Ectodermal cell (in vitro differentiated cells): ENCODE measurements around the gene MINDY4.

Source experiments
- H3K27ac ChIP-seq: 2 replicates; pipeline ENCODE4 v1.7.0; 2013; ENCODE audit warnings: mild to moderate bottlenecking, low read depth, low read length; ENCODE audit not compliant: insufficient read depth, poor library complexity, severe bottlenecking
- H3K27me3 ChIP-seq: 2 replicates; pipeline ENCODE4 v1.7.0; 2013; ENCODE audit warnings: mild to moderate bottlenecking, low read length; ENCODE audit not compliant: insufficient read depth, control insufficient read depth, poor library complexity, severe bottlenecking
- H3K36me3 ChIP-seq: one replicate; pipeline ENCODE4 v1.7.0; 2013; ENCODE audit warnings: low read length; ENCODE audit not compliant: control insufficient read depth, insufficient read depth
- H3K4me1 ChIP-seq: one replicate; pipeline ENCODE4 v1.7.0; 2013; ENCODE audit warnings: low read length; ENCODE audit not compliant: control insufficient read depth, insufficient read depth
- H3K4me3 ChIP-seq: 2 replicates; pipeline ENCODE4 v1.7.0; 2013; ENCODE audit warnings: low read depth, low read length, control low read depth; ENCODE audit not compliant: insufficient read depth
- H3K9me3 ChIP-seq: 2 replicates; pipeline ENCODE4 v1.7.0; 2013; ENCODE audit warnings: mild to moderate bottlenecking, low read length, moderate library complexity; ENCODE audit not compliant: control insufficient read depth
- WGBS, 2 experiments: methylation state at CpG; one replicate each; pipeline ENCODE4 v1.1.7; 2013; ENCODE audit warnings: missing lambda C conversion rate in 2 of 2; 5-methylcytosine and 5-hydroxymethylcytosine counted together

The MINDY4 gene

GRCh38 chr7:30815388-30815854 lies 44.2 kb downstream of the MINDY4 start:
- no peak overlapping the region for H3K4me3 ChIP-seq
- H3K27ac ChIP-seq, result no peak overlapping the region
- no peaks in the 10 kb centered on the region for H3K36me3 ChIP-seq
- no peaks in the 10 kb centered on the region for H3K4me1 ChIP-seq
- no peaks in the 10 kb centered on the region for H3K27me3 ChIP-seq
- WGBS, 2 experiments, result 92 to 98% methylated on average over 3 of the region's 3 CpGs
- H3K9me3 ChIP-seq, result no peaks in the 10 kb centered on the region

- WGBS, 2 experiments, result 89 to 95% methylated on average over 11 to 12 of the region's 12 CpGs
- Histone ChIP-seq H3K4me3 (no peak overlapping the region), H3K27ac (no peak overlapping the region), H3K4me1 (no peaks in the 10 kb centered on the region), H3K27me3 (no peaks in the 10 kb centered on the region), H3K36me3 (no peaks in the 10 kb centered on the region), H3K9me3 (no peaks in the 10 kb centered on the region)
Observed at GRCh38 chr7:30815951-30816644, 44.9 kb downstream of the MINDY4 start.

DNA sequence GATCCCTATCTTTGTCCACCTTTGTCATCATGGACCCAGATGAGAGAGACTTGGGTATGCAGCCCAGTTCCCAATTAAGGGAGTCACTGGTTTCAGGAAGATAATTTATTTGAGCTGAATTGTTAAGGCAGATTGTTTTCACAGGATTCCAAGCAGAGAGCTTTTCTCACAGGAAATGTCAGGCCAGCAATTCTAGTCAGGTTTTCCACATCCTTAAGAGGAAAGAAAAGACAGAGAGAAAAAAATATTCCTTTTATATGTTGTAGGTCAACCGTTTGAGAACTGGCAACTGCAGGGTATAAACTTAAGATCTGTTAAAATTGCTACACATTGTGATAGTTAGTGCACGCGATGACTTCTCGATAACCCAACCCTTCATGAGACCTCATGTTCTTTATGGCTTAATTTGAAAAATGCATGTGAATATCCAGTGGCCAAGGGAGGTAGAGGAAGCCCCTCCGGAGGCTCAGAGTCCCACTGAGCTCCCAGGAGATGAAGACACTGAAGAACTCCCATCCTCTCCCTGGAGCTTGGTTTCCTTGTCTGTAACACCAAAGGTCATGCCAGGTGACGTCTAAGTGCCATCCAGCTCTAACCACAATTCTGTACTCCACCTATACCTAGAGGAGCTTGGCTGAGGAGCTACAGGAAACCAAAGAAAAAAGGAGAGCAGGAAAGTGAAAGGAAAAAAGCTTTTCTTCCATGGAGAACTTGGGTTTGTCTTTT lies 45.6 kb downstream of the MINDY4 start:
- H3K36me3 ChIP-seq, result no peaks in the 10 kb centered on the region
- WGBS, 2 experiments, result 95 to 96% methylated on average over 6 of the region's 6 CpGs
- H3K27me3 ChIP-seq, result no peaks in the 10 kb centered on the region
- no peaks in the 10 kb centered on the region for H3K9me3 ChIP-seq
- no peaks in the 10 kb centered on the region for H3K4me1 ChIP-seq
- H3K27ac ChIP-seq, result no peak overlapping the region
- H3K4me3 ChIP-seq, result no peak overlapping the region

DNA sequence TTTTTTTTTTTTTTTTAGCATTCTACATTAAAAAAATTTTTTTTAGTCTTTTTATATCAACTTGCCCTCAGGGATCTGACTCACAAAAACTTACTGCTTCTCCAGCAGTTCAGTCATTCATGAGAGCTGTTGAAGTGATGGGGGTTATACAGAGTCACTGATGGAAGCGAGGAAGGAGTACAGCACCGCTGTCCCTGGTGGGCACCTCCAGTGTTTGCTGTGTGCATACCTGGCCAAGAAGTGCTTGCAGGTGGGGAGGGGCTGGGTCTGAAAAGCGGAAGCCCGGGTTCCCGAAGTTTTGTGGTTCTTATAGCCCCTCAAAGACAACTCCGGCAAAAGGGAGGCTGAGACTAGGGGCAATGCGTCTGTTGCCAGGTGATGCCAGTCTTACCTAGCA lies 46.2 kb downstream of the MINDY4 start:
- Histone ChIP-seq H3K36me3 (no peaks in the 10 kb centered on the region), H3K27me3 (no peaks in the 10 kb centered on the region), H3K9me3 (no peaks in the 10 kb centered on the region), H3K4me1 (no peaks in the 10 kb centered on the region), H3K4me3 (no peak overlapping the region), H3K27ac (no peak overlapping the region)
- WGBS, 2 experiments, result 94% methylated on average over 7 of the region's 7 CpGs

DNA sequence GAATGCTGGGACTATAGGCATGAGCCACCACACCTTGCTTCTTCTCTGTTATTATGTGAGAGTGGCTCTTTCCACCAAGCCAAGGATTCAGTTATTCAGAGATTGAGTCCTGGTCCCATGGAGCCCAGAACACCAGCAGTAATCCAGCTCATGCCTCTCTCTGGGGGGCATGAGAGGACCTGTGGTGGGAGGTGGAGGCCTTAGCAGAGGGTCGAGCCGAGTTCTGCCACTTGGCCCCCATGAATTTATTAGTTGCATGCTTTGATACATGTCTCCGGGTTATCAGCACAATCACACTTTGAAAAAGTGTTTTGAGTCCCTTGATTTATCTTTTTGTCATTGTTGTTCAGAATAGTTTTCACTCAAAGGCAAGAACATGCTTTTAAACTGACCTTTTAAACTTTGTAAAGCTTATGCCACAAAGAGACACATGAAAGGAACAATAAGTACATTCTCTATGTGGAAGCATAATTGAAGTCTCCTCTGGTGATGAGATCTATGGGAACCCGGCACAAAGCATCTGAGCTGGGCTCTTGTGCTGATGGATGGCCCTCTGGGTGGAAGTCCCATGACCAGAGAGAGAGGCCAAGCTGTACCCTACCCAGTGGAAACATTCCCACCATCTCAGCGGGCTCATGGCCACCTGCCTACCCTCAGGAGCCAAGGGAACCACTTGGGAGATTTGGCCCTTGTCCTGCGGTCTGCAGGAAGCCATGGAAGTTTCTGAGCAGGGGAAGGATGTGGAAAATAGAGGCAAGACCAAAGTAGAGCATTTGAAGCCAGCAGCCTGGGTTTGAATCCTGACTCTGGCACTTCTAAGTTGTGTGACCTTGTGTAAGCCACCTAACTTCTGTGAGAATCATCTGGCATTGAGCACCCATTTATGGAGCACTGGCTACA lies 53.9 kb downstream of the MINDY4 start:
- no peaks in the 10 kb centered on the region for H3K4me1 ChIP-seq
- no peaks in the 10 kb centered on the region for H3K36me3 ChIP-seq
- WGBS, 2 experiments, result 93 to 95% methylated on average over 6 of the region's 6 CpGs
- no peak overlapping the region for H3K27ac ChIP-seq
- no peaks in the 10 kb centered on the region for H3K9me3 ChIP-seq
- H3K4me3 ChIP-seq, result no peak overlapping the region
- no peaks in the 10 kb centered on the region for H3K27me3 ChIP-seq

DNA sequence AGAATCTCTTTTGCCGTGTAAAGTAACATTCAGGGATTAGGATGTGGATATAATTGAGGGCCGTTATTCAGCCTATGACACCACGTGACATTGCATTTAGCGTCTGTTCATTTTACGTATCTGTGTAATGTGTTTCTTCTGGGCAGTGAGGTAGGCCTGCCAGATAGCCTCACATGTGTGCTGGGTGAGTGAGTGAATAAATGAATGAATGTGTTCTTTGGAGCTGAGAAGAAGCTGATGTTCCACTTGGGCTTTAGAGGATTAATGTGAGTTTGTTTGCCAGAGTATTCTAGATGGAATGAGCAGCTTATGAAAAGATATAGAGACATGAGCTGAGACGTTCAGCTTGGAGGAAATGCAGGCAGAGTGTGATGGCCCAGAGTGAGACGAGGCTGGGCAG lies 55.0 kb downstream of the MINDY4 start:
- Histone ChIP-seq H3K27ac (no peak overlapping the region), H3K4me3 (no peak overlapping the region), H3K27me3 (no peaks in the 10 kb centered on the region), H3K36me3 (no peaks in the 10 kb centered on the region), H3K4me1 (no peaks in the 10 kb centered on the region), H3K9me3 (no peaks in the 10 kb centered on the region)
- 95 to 97% methylated on average over 7 of the region's 7 CpGs for WGBS, 2 experiments

GRCh38 chr7:30828591-30828990 lies 57.4 kb downstream of the MINDY4 start:
- H3K27me3 ChIP-seq, result no peaks in the 10 kb centered on the region
- H3K9me3 ChIP-seq, result no peaks in the 10 kb centered on the region
- no peak overlapping the region for H3K4me3 ChIP-seq
- no peak overlapping the region for H3K27ac ChIP-seq
- WGBS, 2 experiments, result 93 to 95% methylated on average over 9 of the region's 9 CpGs
- no peaks in the 10 kb centered on the region for H3K4me1 ChIP-seq
- no peaks in the 10 kb centered on the region for H3K36me3 ChIP-seq

GRCh38 chr7:30829471-30829870 lies 58.3 kb downstream of the MINDY4 start:
- H3K36me3 ChIP-seq, result no peaks in the 10 kb centered on the region
- H3K4me1 ChIP-seq, result no peaks in the 10 kb centered on the region
- H3K9me3 ChIP-seq, result no peaks in the 10 kb centered on the region
- no peak overlapping the region for H3K4me3 ChIP-seq
- 80 to 90% methylated on average over 2 of the region's 2 CpGs for WGBS, 2 experiments
- no peak overlapping the region for H3K27ac ChIP-seq
- no peaks in the 10 kb centered on the region for H3K27me3 ChIP-seq

DNA sequence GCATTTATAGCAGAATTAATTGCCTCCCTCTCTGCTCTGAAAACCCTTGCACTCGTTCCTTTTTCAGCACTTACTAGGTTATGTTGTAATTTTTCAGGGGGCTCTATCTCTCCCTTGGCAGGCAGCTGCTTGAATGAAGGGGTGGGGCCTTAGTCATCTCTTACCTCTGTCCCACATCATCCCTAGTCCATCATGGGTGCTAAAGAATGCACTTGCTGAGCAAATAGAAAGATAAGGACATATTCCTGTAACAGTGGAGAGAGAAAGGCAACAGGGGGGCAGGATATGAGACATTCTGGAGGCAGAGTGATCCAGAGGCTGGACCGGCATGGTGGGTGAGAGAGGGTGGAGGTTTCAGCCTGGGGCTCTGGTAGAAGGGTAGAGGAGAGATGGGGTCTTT lies 60.0 kb downstream of the MINDY4 start:
- 94 to 99% methylated on average over 2 of the region's 2 CpGs for WGBS, 2 experiments
- Histone ChIP-seq H3K9me3 (no peaks in the 10 kb centered on the region), H3K27me3 (no peaks in the 10 kb centered on the region)

GRCh38 chr7:30831936-30832335 lies 60.7 kb downstream of the MINDY4 start:
- Histone ChIP-seq H3K36me3 (no peaks in the 10 kb centered on the region), H3K4me1 (no peaks in the 10 kb centered on the region), H3K4me3 (no peak overlapping the region), H3K27me3 (no peaks in the 10 kb centered on the region), H3K27ac (no peak overlapping the region), H3K9me3 (no peaks in the 10 kb centered on the region)
- 95 to 96% methylated on average over 5 of the region's 5 CpGs for WGBS, 2 experiments

More for the DNA sequence above, 60.0 kb downstream of the MINDY4 start:
- Histone ChIP-seq H3K4me3 (no peak overlapping the region), H3K4me1 (no peaks in the 10 kb centered on the region), H3K36me3 (no peaks in the 10 kb centered on the region), H3K27ac (no peak overlapping the region)
